ENCODE measurements around the gene PALLD.

GRCh38 chr4:168748807-168749206, 252.0 kb downstream of the PALLD start:
- no peak for TF ChIP-seq TAF1 (IDR thresholded peaks at IDR 0.05; ENCODE audit: low read depth, low read length)
- no peak for TF ChIP-seq POLR2A (IDR thresholded peaks at IDR 0.05; ENCODE audit: low read depth, low read length)
- no peak for TF ChIP-seq PAX5 (IDR thresholded peaks at IDR 0.05; ENCODE audit: insufficient read depth, low read length, severe bottlenecking)
- no peak for TF ChIP-seq POLR2AphosphoS5 (IDR thresholded peaks at IDR 0.05; ENCODE audit: low read depth, low read length)

Measured in GM12891 (cell line).